Stimulated activated CD8-positive, alpha-beta memory T cell treated with anti-CD3 and anti-CD28 coated beads, Interleukin-15, amount 100 ng/mL, for 24 hours (primary cell): ENCODE results near the gene DCLRE1B.

Source experiments
- DNase-seq: peaks from one replicate; pipeline ENCODE4 v3.0.0-alpha.2; 2020; ENCODE audit warnings: low read depth

DCLRE1B gene

GRCh38 chr1:113887402-113888175 lies 17.5 kb upstream of the DCLRE1B start, which contains the start of gene BCL2L15:
Gene BCL2L15 (minus strand): TSS chr1:113887581. CDS start chr1:113887375, 206 bp downstream.
- no peak for DNase-seq

GRCh38 chr1:113890816-113891215 lies 14.3 kb upstream of the DCLRE1B start:
- no peak for DNase-seq

GRCh38 chr1:113891631-113892220 lies 13.4 kb upstream of the DCLRE1B start:
- no peak for DNase-seq

GRCh38 chr1:113893267-113893666 lies 11.9 kb upstream of the DCLRE1B start:
- DNase-seq = no peak

- no peak for DNase-seq
These were observed 10.0 kb upstream of the DCLRE1B start for GRCh38 chr1:113895098-113895497.

- no peak for DNase-seq
These were observed 9.2 kb upstream of the DCLRE1B start for GRCh38 chr1:113895961-113896360.

- DNase-seq = no peak
These were observed 6.8 kb upstream of the DCLRE1B start for GRCh38 chr1:113898241-113898814.

- DNase-seq = no peak
These were observed 6.0 kb upstream of the DCLRE1B start for GRCh38 chr1:113899111-113899510.

- DNase-seq = no peak
These were observed 3.9 kb upstream of the DCLRE1B start for GRCh38 chr1:113901191-113901590.

- no peak for DNase-seq
These were observed 1.4 kb upstream of the DCLRE1B start for GRCh38 chr1:113903501-113904292.

- DNase-seq = no peak
These were observed 843 bp upstream of the DCLRE1B start for GRCh38 chr1:113904293-113904673.

GRCh38 chr1:113905435-113905861 lies 322 bp downstream of the DCLRE1B start:
- DNase-seq = no peak

- DNase-seq = no peak
These were observed 7.6 kb downstream of the DCLRE1B start for GRCh38 chr1:113912594-113913311.

GRCh38 chr1:113913312-113913668 lies 8.2 kb downstream of the DCLRE1B start:
- no peak for DNase-seq

GRCh38 chr1:113913887-113914664 lies 8.9 kb downstream of the DCLRE1B start:
- no peak for DNase-seq

- no peak for DNase-seq
These were observed 11.8 kb downstream of the DCLRE1B start for GRCh38 chr1:113916974-113917373.

- no peak for DNase-seq
These were observed 12.4 kb downstream of the DCLRE1B start for GRCh38 chr1:113917400-113918082.

GRCh38 chr1:113918243-113918642 lies 13.1 kb downstream of the DCLRE1B start:
- DNase-seq = no peak

GRCh38 chr1:113922957-113923356 lies 17.8 kb downstream of the DCLRE1B start:
- no peak for DNase-seq

GRCh38 chr1:113924473-113924872 lies 19.3 kb downstream of the DCLRE1B start:
- no peak for DNase-seq
